IPS-15b (cell line): ENCODE results near the gene TPSG1.
"Not testable (repeated sequence)": the region's sequence is repeated elsewhere in the genome, so short reads cannot be mapped to it uniquely, and the experiment has no call there.

Experiments used
- H3K27me3 ChIP-seq: one replicate; pipeline ENCODE4 v1.6.1; 2013; ENCODE audit warnings: low read length; ENCODE audit not compliant: control insufficient read depth, insufficient read depth
- H3K36me3 ChIP-seq: one replicate; pipeline ENCODE4 v1.6.1; 2013; ENCODE audit warnings: low read length; ENCODE audit not compliant: control insufficient read depth, insufficient read depth
- H3K4me1 ChIP-seq: one replicate; pipeline ENCODE4 v1.6.1; 2013; ENCODE audit warnings: mild to moderate bottlenecking, low read length; ENCODE audit not compliant: control insufficient read depth, insufficient read depth
- H3K4me3 ChIP-seq: one replicate; pipeline ENCODE4 v1.5.1; 2013; ENCODE audit warnings: low read depth, low read length
- H3K9ac ChIP-seq: one replicate; pipeline ENCODE4 v1.6.1; 2013; ENCODE audit warnings: low read depth, mild to moderate bottlenecking, low read length
- H3K9me3 ChIP-seq: one replicate; pipeline ENCODE4 v1.6.1; 2013; ENCODE audit warnings: mild to moderate bottlenecking, low read length; ENCODE audit not compliant: control insufficient read depth, insufficient read depth

Gene TPSG1

GRCh38 chr16:1240436-1240835 lies 15.4 kb upstream of the TPSG1 start, which contains the start of gene TPSAB1:
Gene TPSAB1, plus strand, starts transcription at chr16:1240705. Its CDS starts 234 bp downstream, at chr16:1240939.
- H3K27me3 ChIP-seq, H3K36me3 ChIP-seq: not testable (repeated sequence)

GRCh38 chr16:1239575-1239974 lies 14.5 kb upstream of the TPSG1 start:
- H3K4me3 ChIP-seq, H3K4me1 ChIP-seq, H3K9ac ChIP-seq, H3K9me3 ChIP-seq, H3K36me3 ChIP-seq, H3K27me3 ChIP-seq: not testable (repeated sequence)

More at GRCh38 chr16:1240436-1240835, 15.4 kb upstream of the TPSG1 start, which contains the start of gene TPSAB1:
- not testable (repeated sequence) for H3K4me3 ChIP-seq, H3K9me3 ChIP-seq, H3K9ac ChIP-seq, H3K4me1 ChIP-seq

GRCh38 chr16:1238909-1239308 lies 13.8 kb upstream of the TPSG1 start:
- not testable (repeated sequence) for H3K9me3 ChIP-seq, H3K4me3 ChIP-seq, H3K4me1 ChIP-seq, H3K27me3 ChIP-seq, H3K36me3 ChIP-seq, H3K9ac ChIP-seq

- H3K4me1 ChIP-seq, result no peaks in the 10 kb centered on the region
- H3K27me3 ChIP-seq, result peaks cover 5% of the 10 kb centered on the region
- H3K4me3 ChIP-seq, result no peak overlapping the region
- no peaks in the 10 kb centered on the region for H3K9me3 ChIP-seq
- no peak overlapping the region for H3K9ac ChIP-seq
- no peaks in the 10 kb centered on the region for H3K36me3 ChIP-seq
Measured at GRCh38 chr16:1237990-1238389, 12.9 kb upstream of the TPSG1 start.

GRCh38 chr16:1236659-1237058 lies 11.6 kb upstream of the TPSG1 start:
- H3K4me3 ChIP-seq, H3K27me3 ChIP-seq, H3K36me3 ChIP-seq, H3K9ac ChIP-seq, H3K9me3 ChIP-seq, H3K4me1 ChIP-seq: not testable (repeated sequence)

- not testable (repeated sequence) for H3K36me3 ChIP-seq, H3K4me3 ChIP-seq, H3K27me3 ChIP-seq, H3K9ac ChIP-seq, H3K9me3 ChIP-seq, H3K4me1 ChIP-seq
Measured at GRCh38 chr16:1232049-1232748, 7.1 kb upstream of the TPSG1 start.

GRCh38 chr16:1231301-1231700 lies 6.2 kb upstream of the TPSG1 start:
- not testable (repeated sequence) for H3K9ac ChIP-seq, H3K9me3 ChIP-seq, H3K4me1 ChIP-seq, H3K4me3 ChIP-seq, H3K27me3 ChIP-seq, H3K36me3 ChIP-seq

- H3K9me3 ChIP-seq, H3K27me3 ChIP-seq, H3K4me1 ChIP-seq, H3K36me3 ChIP-seq, H3K4me3 ChIP-seq, H3K9ac ChIP-seq: not testable (repeated sequence)
Measured at GRCh38 chr16:1230471-1231212, 5.6 kb upstream of the TPSG1 start.

- not testable (repeated sequence) for H3K27me3 ChIP-seq, H3K9me3 ChIP-seq, H3K36me3 ChIP-seq, H3K4me3 ChIP-seq, H3K9ac ChIP-seq, H3K4me1 ChIP-seq
Measured at GRCh38 chr16:1230084-1230470, 5.0 kb upstream of the TPSG1 start, which contains the start of gene TPSB2. Gene TPSB2, minus strand, starts transcription at chr16:1230184. Its CDS starts 233 bp downstream, at chr16:1229951.

- not testable (repeated sequence) for H3K36me3 ChIP-seq, H3K4me1 ChIP-seq, H3K27me3 ChIP-seq, H3K9me3 ChIP-seq, H3K9ac ChIP-seq, H3K4me3 ChIP-seq
Measured at GRCh38 chr16:1229476-1229875, 4.4 kb upstream of the TPSG1 start.

- H3K4me3 ChIP-seq, H3K36me3 ChIP-seq, H3K27me3 ChIP-seq, H3K4me1 ChIP-seq, H3K9me3 ChIP-seq, H3K9ac ChIP-seq: not testable (repeated sequence)
Measured at GRCh38 chr16:1228227-1228626, 3.2 kb upstream of the TPSG1 start.

GRCh38 chr16:1226692-1227091 lies 1.6 kb upstream of the TPSG1 start:
- H3K9ac ChIP-seq, H3K27me3 ChIP-seq, H3K36me3 ChIP-seq, H3K9me3 ChIP-seq, H3K4me3 ChIP-seq, H3K4me1 ChIP-seq: not testable (repeated sequence)
